ENCODE data around the gene DENND1A.

The DENND1A gene

DNA sequence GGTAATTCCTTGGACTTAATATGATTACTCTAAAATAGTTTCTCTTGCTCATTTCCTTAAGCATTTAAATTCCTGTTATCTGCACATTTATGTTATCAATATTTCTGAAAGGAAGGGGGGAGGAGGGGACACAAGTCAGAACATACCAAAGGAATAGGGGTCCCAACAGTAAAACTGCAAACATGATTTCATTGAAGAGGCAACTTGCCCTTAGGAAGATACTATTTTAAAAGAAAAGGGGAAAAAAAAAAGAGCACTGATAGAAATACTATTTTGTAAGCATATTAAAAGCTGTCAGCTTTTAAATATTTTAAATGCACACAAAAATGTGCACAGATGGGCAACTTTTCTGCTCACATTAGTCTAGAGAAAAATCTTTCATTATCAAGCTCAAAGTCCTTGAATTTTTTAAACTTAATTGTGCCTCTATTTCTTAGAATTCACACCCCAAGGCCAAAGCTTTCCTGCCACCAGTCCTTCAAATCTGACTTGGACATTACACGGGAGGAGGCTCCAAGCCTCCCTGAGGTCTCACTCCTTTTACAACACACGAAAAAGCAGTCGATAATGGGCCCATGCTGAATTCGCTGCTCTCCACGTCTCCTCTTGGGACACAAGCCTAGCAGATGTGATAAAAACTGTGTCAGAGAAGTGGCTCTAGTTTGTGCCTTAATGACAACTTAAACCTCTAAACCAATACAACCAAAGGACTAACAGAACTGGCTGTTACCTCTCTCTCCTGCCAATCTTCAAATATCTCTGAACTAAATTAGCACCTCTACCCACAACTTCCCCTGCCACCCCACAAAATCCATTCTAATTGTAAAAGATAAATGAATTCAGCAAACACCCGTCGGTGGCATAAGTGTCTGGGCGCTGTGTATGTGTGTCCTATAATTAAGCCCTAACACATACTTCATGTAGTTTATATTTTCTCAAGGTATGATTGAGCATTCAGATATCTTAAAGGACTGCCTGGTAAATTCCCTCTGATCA lies 154.3 kb downstream of the DENND1A start:
- in situ Hi-C loops (cut with HindIII; ENCODE audit: low sequenced_read_pairs) = no loop called here

DNA sequence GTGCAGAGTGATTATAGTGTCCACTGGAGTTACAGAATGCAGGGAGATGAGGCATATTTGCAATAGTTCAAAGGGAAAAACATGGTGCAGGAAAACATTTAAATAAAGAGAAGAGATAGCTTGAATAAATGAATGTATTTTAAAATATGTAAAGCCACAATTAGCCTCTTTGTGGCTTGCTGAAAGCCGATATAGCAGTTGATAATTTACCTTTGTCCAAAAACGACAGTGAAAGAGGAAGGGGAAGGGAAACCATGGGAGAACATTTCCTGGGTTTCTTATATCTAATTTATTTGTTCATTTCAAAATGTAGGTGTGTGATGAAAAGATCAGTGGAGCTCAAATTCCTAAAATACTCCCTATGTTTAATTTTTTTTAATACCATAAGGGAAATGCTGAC lies 156.1 kb downstream of the DENND1A start:
- in situ Hi-C loops (cut with HindIII; ENCODE audit: low sequenced_read_pairs) = no loop called here

DNA sequence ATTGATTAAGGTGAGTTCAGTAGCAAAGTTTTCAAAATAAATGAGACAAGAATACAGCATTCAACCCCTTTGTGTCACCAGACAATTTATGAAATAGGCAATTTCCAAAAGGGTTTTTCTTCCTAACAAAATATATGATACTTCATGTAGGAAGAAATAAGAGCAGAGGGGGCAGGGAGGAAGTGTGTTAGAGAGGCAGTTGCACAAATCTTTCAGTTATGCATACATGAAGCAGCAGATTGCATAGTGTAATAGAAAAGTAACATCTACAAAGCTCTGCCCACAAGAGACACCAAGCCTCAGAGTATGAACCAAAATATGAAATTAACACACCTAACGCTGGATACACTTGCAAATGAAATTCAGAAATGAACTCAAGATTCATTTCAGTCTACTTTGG lies 157.0 kb downstream of the DENND1A start:
- in situ Hi-C loops (cut with HindIII; ENCODE audit: low sequenced_read_pairs) = no loop called here

DNA sequence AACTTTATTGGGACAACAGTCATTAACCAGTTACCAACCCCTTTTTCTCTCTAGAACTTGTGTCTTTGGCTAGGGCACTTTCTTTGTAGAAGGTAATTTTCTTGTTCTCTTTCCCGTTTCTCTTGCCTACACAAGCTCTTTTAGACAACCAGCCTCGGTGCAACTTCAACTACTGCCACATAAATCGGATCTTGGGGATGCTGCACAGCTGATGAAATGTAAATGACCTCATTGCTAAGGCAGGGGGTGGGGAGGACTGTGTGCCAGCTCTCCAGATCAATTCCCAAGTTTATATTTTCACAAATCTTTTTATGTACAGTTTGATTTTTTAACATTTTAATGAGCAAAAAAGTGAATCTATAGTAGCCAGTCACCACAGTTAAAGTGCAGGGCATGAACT lies 157.6 kb downstream of the DENND1A start:
- in situ Hi-C loops (cut with HindIII; ENCODE audit: low sequenced_read_pairs) = no loop called here

DNA sequence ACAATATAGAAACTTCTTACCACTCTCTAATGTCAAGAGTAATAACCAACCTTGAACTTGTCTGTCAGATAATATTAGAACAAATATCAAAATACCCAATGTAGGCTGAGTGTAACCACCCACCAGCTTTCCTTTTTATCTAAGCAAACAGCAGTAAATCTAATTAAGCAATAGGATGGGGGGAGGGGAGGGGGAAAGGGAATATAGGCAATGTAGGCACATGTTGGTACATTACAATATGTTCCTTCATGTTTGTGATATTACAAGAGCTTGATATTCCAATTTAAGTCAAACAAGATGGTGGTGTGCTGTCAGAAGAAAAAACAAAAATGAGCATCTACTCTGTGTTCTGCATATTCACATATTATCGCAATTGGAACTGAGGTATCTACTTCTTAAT lies 158.2 kb downstream of the DENND1A start:
- in situ Hi-C loops (cut with HindIII; ENCODE audit: low sequenced_read_pairs) = no loop called here

DNA sequence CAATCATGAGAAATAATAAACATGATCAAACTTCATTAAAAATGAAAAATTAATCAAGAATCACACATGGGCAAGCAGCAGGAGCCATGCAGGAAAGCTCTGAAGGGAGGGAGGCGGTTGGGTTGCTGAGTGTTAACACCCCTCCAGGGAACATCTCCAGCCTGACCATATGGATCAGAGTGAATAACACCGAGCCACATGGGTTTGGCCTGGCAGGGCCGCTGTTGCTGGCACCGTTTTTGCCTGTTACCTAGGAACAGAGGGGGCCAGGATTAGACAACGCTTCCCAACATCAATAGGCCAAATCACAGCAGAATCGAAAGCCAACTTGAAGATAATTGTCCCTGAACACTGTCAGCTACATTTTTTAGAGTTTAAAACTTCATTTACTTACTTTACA lies 160.2 kb downstream of the DENND1A start:
- in situ Hi-C loops (cut with HindIII; ENCODE audit: low sequenced_read_pairs) = no loop called here

DNA sequence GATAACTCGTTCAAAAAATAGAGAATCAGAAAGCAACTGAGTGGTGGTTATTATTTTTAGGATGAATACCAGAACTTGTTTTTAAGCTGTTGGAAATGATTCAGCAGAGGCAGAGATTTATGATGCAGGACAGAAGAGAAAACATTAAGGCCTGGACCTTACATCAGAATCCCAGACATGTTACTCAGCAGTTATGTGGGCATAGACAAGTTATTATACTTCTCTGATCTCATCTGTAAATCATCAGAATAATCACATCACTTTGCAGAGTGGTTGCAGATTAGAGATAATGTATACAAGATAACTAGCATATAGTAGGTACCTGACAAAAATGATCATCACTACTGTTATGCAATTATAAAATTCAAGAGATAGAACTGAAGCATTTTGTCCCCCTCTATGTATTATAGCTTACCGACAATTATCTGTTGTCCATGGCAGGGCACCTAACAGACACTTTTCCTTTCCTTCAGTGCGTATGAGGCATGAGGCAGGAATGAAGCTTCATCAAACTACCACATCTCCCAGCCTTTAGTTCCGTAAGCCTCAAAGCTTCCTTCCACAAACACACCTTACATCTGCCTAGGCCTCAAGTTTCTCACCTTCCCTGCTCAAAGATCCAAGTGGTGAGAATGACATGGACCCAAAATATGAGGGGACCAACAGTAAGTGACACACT lies 165.9 kb downstream of the DENND1A start:
- in situ Hi-C loops (cut with HindIII; ENCODE audit: low sequenced_read_pairs) = no loop called here

DNA sequence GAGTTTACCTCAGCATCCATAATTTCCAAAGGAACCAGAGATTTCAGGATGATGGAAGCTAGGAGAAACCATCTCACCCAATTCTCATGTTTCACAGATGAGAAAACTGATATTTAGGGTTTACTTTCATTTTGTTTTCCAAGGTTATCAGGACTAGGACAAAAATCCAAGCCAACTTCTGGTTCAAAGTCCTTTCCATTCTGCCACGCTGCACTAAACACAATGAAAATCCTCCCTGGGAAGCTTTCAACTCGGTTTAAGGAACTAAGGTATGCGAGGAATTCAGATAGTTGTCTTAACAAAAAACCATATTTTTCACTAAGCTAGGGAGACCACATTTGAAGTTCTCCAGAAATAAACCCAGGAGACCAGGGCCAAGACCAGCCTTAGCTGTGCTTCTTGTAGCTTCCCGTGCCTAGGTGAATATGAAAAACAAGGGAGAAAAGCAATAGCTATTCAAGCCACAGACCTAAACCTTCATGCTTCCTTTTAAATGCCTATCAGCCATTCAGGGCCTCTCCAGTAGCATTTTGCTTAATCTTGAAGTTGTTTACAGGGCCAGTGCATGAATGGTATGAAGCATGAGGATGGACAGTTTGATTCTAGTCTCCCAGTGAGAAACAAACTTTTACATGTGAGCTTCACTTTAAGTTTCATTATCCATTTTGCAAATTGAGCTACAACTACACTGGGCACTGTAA lies 167.9 kb downstream of the DENND1A start:
- in situ Hi-C loops (cut with HindIII; ENCODE audit: low sequenced_read_pairs) = no loop called here

DNA sequence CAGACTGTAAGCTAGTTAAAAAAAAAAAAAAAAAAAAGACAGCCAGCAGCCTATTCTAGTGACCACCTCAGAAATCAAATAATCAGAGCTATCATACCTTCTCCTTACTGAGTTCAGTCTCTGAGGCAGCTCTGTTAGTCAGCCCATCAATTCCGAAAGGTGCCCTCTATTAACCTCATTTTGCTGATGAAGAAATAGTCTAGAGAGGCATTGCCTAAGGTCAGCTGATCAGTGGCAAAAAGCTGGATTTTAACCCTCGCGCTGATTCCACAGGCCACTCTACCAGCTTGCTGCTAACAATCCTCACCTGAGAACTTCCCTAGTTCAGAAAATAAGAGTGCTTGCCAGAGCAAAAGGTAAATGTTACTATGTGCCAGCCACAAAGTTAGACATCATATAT lies 172.0 kb downstream of the DENND1A start:
- in situ Hi-C loops (cut with HindIII; ENCODE audit: low sequenced_read_pairs) = no loop called here

DNA sequence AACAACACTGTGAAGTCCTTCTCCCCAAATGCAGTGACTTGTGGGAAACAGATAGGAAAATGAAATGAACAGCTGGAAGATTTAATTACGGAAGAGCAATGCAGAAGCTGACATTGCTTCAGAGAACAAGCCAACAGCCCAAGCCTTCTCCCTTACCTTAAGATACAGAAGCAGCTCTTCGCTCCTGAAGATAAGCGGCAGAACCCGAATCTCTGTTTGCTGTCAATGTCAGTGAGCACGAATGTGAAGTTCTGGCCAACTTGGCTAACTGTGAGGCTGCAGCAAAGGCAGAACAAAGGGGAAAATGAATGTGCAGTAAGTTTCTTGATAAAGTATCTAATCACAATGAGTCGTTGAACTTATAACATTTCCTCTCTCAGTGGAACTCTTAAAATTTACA lies 172.4 kb downstream of the DENND1A start:
- in situ Hi-C loops (cut with HindIII; ENCODE audit: low sequenced_read_pairs) = no loop called here

DNA sequence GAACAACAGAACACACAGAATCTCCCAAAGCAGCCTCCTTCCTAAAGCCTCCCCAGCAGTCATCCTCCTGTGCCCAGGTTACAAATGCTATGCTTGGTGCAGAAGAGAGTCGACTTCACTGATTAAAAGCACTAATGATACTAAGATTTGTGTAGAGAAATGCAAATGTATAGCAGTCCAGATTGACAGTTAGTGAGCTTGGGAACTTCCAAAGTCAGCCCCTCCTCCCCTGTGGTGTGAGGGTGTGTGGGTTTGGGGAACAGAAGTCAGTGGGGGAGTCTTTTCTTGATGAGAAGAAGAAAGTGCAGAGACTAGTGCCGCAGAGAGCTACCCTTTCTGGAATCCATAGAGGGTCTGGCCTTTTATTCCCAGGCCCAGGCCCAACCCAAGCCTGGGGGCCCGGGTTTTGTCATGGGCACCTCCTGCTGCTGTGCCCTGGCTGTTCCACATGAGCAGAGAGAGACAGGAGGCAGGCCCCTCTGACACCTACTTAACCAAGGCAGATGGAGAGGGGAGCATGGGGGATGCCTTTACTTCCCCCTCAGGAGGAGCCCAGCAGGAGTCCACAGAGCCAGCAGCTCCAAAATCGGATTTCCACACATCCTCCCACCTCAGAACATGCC lies 173.3 kb downstream of the DENND1A start:
- in situ Hi-C loops (cut with HindIII; ENCODE audit: low sequenced_read_pairs) = no loop called here

DNA sequence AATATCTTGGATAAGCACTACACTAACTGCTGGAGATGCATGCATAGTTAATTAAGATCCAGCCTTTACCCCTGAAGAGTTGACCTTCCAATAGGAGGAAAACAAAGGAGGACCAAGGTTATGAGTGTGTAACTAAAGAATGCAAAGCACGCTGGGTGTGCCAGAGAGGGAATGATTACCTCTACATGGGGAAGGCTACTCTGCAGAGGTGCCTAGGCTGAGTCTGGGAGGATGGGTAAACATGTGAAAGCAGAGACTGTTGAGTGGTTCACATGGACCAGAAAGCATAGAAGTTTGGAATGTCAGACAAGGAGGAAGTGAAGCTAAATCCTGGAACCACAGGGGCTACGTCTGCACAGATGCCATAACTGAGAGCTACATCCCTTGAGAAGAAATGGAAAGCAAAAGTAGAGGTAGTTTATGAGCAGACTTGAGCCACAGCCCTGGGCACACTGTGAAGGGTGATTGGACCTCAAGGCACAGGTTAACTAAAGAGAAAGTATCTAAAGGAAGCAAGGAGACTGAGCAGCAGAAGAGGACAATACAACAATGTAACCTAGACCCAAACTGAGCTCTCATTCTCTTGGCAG lies 176.2 kb downstream of the DENND1A start:
- in situ Hi-C loops (cut with HindIII; ENCODE audit: low sequenced_read_pairs) = no loop called here

DNA sequence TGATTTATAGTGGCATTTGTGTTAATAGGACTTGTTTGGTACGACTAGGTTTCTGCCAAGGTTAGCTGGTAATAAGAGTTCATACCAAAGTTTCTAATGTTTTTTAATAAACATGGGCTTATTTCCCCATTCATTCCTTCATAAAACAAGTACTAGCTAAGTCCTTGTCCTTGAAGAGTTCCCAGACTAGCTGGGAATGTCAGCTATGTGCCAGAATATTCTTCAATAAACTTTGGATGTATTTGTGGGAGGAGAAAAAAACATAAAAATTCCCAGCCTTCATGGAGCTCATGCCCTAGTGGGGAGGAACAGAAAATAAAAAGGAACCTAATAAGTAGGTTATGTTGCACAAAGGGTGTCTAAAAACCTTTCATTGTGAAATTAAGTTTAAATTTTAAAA lies 176.9 kb downstream of the DENND1A start:
- in situ Hi-C loops (cut with HindIII; ENCODE audit: low sequenced_read_pairs) = no loop called here

DNA sequence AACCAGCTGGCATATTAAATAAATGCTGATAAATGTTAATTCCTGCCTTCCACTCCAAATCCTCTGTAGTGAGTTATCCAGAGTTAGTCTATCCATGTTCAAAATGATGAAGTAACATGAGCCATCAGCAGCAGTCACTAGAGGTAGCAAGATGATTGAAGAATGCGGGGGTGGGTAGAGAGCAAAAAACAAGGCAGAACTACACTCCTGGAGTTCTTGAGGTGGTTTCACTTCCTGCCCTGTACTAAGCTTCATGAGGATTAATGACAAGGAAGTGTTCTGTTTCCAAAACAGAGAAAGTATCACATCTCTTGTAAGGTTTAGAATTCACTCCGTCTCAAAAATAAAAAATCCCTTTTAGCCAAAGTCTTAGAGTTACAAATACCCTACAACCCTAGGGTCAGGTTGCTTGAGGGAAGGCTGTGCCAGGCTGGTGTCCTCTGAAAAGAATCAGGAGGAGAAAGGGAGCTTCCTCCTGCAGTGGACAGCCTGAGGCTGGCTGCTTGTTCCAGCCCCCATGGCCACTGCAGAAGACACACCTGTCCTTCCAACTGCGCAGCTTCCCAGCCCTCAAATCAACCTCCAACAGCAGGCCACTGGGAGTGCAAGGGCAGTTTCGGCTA lies 180.2 kb downstream of the DENND1A start:
- in situ Hi-C loops (cut with HindIII; ENCODE audit: low sequenced_read_pairs) = no loop called here

DNA sequence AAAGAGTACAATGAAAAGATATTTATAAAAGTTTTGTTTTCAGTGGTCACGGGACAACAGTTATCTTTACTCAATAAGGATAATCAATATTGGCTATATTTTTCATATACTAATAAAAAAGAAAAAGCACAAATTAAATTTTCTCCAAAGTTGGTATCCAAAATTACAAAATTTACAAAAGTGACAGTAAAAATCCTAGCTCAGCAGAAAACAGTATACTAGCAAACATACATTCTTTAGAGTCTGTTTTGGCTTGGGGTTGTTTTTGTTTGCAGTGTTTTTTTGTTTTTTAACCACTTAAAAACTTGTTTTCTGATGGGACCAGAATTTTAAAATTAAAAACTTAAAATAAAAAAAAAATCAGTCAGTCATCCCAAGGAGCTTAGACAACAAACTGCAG lies 183.2 kb downstream of the DENND1A start:
- in situ Hi-C loops (cut with HindIII; ENCODE audit: low sequenced_read_pairs) = no loop called here

DNA sequence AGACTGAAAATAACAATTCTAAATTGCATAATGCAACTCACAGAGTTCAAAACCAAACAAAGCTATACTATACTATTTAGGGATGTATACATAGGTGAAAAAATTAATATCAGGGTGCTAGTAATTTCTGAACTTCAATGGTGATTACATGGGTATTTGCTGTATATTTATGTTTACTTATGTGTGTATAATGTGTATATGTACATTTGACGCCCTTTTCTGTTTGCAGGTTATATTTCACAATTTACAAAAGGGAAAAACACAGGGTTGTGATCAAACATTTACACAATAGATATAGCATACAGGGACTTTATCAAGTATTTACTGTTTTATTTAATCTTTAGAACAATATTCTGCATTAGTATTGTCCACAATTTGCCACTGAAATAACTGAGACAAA lies 184.0 kb downstream of the DENND1A start:
- in situ Hi-C loops (cut with HindIII; ENCODE audit: low sequenced_read_pairs) = no loop called here

DNA sequence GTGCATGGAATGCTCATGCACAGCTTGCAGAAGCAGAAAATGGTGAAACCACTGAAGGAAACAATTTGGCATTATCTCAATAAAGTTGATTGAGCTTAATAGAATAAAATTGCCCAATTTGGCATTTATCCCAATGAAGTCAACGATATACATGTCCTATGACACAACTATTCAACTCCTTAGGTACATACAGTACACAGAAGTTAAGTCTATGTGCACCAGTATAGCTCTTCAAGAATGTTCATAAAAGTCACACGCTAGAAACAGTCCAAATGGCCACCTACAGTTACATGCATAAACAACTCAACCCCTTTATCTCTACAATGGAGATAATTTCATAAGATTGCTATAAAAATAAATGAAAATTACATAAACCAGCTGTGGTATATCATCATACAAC lies 184.5 kb downstream of the DENND1A start:
- in situ Hi-C loops (cut with HindIII; ENCODE audit: low sequenced_read_pairs) = no loop called here

DNA sequence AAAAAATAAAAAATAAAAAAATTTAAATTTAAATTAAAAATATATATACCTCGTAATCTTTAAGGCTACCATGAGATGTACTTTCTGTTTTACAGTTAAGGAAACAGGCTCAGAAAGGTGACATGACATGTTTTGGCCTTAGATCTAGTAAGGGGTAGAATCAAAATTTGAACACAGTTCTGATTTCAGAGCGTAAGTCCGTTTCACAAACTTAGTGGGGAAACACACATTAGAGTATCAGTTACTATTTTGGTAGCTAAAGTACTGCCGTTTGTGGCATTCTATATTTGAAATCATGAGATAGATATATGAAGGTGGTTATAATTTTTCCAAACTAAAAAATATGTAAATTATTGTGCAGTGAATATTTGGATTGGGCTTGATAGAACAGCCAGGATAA lies 186.2 kb downstream of the DENND1A start:
- in situ Hi-C loops (cut with HindIII; ENCODE audit: low sequenced_read_pairs) = no loop called here

DNA sequence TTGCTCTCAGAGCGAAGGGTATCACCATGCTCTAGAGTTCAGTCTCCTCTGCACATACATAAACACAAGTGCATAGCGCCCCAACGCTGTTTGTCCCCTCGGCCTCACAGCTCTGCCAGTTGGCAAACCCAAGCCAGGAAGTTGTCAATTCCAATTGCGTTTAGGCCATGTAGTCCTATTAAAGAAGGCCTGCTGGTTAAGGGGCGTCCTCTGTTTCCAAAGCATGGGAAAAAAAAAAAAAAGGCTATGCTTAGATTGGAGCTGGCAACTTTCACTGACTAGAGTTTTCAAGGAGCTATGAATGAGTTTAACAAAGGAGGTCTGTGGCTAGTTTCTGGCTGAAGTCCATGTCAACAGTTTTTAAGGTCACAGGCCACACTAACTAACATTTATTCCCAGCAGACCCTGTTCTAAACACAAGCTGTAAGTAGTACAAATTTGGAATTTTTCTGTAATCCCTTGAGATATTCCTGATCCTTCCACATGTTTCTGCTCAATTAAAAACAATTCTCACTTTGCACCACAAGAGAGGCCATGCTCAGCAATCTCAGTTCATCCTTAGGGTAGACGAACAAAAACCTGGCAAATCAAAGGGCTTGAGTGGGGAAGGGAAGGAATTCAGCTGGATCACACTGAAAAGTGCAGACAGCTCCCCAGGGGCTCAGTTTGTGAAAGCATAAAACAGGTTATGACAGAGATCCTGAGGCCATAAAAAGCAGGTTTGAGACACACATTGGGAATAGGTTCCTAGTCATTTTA lies 187.7 kb downstream of the DENND1A start:
- in situ Hi-C loops (cut with HindIII; ENCODE audit: low sequenced_read_pairs) = no loop called here

DNA sequence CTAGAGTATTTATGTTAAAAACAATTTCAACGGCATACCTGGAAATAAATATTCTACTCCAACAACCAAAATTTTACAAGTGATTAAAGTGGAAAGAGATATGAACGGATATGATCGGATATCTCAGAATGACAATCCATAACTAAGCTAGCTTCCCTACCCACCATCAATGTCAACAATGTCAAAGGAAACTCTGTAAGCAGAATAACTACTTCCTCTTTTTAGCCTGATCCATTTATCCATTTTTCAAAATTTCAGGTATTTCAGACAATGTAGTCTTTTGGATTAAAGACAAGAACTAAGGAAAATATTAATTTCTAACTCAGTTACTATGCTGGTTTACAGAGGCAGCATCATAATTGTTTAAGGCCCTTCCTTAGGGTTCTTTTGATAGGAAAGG lies 188.7 kb downstream of the DENND1A start:
- in situ Hi-C loops (cut with HindIII; ENCODE audit: low sequenced_read_pairs) = no loop called here

All from DLD1 (cell line).